PC-9 (cell line): ENCODE data around the gene GTF2IRD1.

Source experiments
- CTCF ChIP-seq: fragments of 200-600 bp; sonication (generic); conservative IDR thresholded peaks from 2 replicates; pipeline ENCODE4 v1.6.1; 2017; ENCODE audit warnings: mixed run types, antibody characterized with exemption, mild to moderate bottlenecking, moderate library complexity
- EZH2 ChIP-seq: fragments of 200-600 bp; sonication (generic); IDR thresholded peaks from 2 replicates; pipeline ENCODE4 v1.8.0; 2017; ENCODE audit warnings: antibody characterized with exemption, low read depth

GRCh38 chr7:74455928-74456327, 2.2 kb downstream of the GTF2IRD1 start:
- TF ChIP-seq CTCF (no peak), EZH2 (no peak)
